PC-9 (cell line): Measurements from ENCODE around the gene NFATC4. TPM values are rescaled to one million over a fixed set of nuclear protein-coding genes. Genes with fewer than 3 reads are reported as not detected.
"Not testable (repeated sequence)": the region's sequence is repeated elsewhere in the genome, so short reads cannot be mapped to it uniquely, and the experiment has no call there.

Experiments
- BruUV-seq: library from RNA; stranded (reverse); fragments of 400-500 nt; replicated peaks from 2 replicates; lab custom pipeline; 2021; lab: Mats Ljungman, UMichigan
- CTCF ChIA-PET: fragments of 300-600 bp; sonication (Branson Sonifier 250); formaldehyde crosslinking; loops from one replicate; lab custom pipeline; 2022; ENCODE audit warnings: antibody characterized with exemption; lab: Charles Lee
- POLR2A ChIA-PET: fragments of 300-600 bp; sonication (Branson Sonifier 250); formaldehyde crosslinking; loops from one replicate; lab custom pipeline; 2022; ENCODE audit warnings: antibody characterized with exemption; ENCODE audit not compliant: unreplicated experiment; lab: Charles Lee
- DNase-seq, 2 experiments: peaks; one replicate each; pipeline versions ENCODE4 v3.0.0 to v3.0.0-alpha.2; 2015 to 2022; ENCODE audit warnings: mixed read lengths in 1 of 2
- H2AFZ ChIP-seq: fragments of 200-600 bp; sonication (generic); 2 replicates; pipeline ENCODE4 v1.8.1; 2017; ENCODE audit warnings: antibody characterized with exemption
- H3F3A ChIP-seq: fragments of 200-600 bp; sonication (generic); 2 replicates; pipeline ENCODE4 v1.8.1; 2017; ENCODE audit warnings: antibody characterized with exemption, mild to moderate bottlenecking, low read depth; ENCODE audit not compliant: insufficient read depth
- H3K27ac ChIP-seq: fragments of 200-600 bp; sonication (generic); 2 replicates; pipeline ENCODE4 v1.6.1; 2016; ENCODE audit warnings: mixed run types
- H3K27me3 ChIP-seq: fragments of 200-600 bp; sonication (generic); 2 replicates; pipeline ENCODE4 v1.6.1; 2016; ENCODE audit warnings: low read depth, mixed run types; ENCODE audit not compliant: insufficient read depth
- H3K36me3 ChIP-seq: fragments of 200-600 bp; sonication (generic); 2 replicates; pipeline ENCODE4 v1.6.1; 2016; ENCODE audit warnings: low read depth, mixed run types
- H3K4me1 ChIP-seq: fragments of 200-600 bp; sonication (generic); replicated peaks from 2 replicates; pipeline ENCODE4 v1.6.1; 2016; ENCODE audit warnings: mixed run types; ENCODE audit not compliant: insufficient read depth
- H3K4me2 ChIP-seq: fragments of 200-600 bp; sonication (generic); 2 replicates; pipeline ENCODE4 v1.6.1; 2017; ENCODE audit warnings: mixed run types
- H3K4me3 ChIP-seq: fragments of 200-600 bp; sonication (generic); 2 replicates; pipeline ENCODE4 v1.6.1; 2016; ENCODE audit warnings: mixed run types
- H3K79me2 ChIP-seq: fragments of 200-600 bp; sonication (generic); 2 replicates; pipeline ENCODE4 v1.6.1; 2017; ENCODE audit warnings: low read depth, mixed run types
- H3K9me2 ChIP-seq: fragments of 200-600 bp; sonication (generic); 2 replicates; pipeline ENCODE4 v1.8.1; 2017; ENCODE audit warnings: mild to moderate bottlenecking; ENCODE audit not compliant: insufficient read depth
- H3K9me3 ChIP-seq: fragments of 200-600 bp; sonication (generic); 2 replicates; pipeline ENCODE4 v1.8.1; 2016; ENCODE audit warnings: low read depth; ENCODE audit not compliant: insufficient read depth
- H4K20me1 ChIP-seq: fragments of 200-600 bp; sonication (generic); 2 replicates; pipeline ENCODE4 v1.8.1; 2017; ENCODE audit not compliant: insufficient read depth
- EZH2 ChIP-seq: fragments of 200-600 bp; sonication (generic); IDR thresholded peaks from 2 replicates; pipeline ENCODE4 v1.8.0; 2017; ENCODE audit warnings: antibody characterized with exemption, low read depth
- intact Hi-C: fragments of 100-400 bp; cut with micrococcal nuclease; formaldehyde crosslinking; loops from one replicate; pipeline ENCODE4 v1.10.0; 2022; ENCODE audit not compliant: unreplicated experiment
- total RNA-seq: library from RNA; stranded (reverse); gene quantifications from 2 replicates; pipeline ENCODE4 v1.2.3, GENCODE V29; 2021
- TF ChIP-seq, protein P1 (sequence below): fragments of 200-600 bp; sonication (generic); conservative IDR thresholded peaks from 2 replicates; pipeline ENCODE4 v1.6.1; 2017; ENCODE audit warnings: mixed run types, antibody characterized with exemption, mild to moderate bottlenecking, moderate library complexity

Gene NFATC4
- total RNA-seq, 1 experiment from 2014 or later, result 48.3 TPM

DNA sequence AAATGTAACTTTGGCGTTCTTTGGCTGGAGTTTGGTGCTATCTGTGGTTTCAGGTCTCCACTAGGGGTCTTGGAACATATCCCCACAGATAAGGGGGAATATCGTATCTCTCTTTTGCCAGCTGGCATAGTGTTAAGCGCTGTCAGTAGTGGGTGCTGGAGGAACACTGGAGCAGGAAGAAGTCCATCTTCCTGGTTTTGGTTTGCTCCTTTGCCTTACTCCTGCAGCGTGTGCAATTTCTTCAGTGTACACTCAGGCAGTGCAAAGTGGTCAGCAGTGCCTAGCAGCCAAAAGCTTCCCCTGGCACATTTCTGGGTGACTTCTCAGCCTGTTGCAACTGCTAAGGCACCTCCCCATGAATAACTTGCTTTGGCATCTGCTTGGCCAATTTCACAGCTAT is 16.5 kb upstream of the NFATC4 start:
- no TSS peak for BruUV-seq
- intact Hi-C loops, result no loop called here
- H4K20me1 ChIP-seq, result no peaks in the 10 kb centered on the region
- TF ChIP-seq EZH2, result no peak
- TF ChIP-seq, protein P1, sequence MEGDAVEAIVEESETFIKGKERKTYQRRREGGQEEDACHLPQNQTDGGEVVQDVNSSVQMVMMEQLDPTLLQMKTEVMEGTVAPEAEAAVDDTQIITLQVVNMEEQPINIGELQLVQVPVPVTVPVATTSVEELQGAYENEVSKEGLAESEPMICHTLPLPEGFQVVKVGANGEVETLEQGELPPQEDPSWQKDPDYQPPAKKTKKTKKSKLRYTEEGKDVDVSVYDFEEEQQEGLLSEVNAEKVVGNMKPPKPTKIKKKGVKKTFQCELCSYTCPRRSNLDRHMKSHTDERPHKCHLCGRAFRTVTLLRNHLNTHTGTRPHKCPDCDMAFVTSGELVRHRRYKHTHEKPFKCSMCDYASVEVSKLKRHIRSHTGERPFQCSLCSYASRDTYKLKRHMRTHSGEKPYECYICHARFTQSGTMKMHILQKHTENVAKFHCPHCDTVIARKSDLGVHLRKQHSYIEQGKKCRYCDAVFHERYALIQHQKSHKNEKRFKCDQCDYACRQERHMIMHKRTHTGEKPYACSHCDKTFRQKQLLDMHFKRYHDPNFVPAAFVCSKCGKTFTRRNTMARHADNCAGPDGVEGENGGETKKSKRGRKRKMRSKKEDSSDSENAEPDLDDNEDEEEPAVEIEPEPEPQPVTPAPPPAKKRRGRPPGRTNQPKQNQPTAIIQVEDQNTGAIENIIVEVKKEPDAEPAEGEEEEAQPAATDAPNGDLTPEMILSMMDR, result no peak
- no peaks in the 10 kb centered on the region for H3F3A ChIP-seq
- H3K27ac ChIP-seq, result no peak overlapping the region
- no peaks in the 10 kb centered on the region for H3K79me2 ChIP-seq
- peaks cover 18% of the 10 kb centered on the region; the same call in 1 of the 2 replicates for H3K4me1 ChIP-seq
- H2AFZ ChIP-seq, result no peak overlapping the region
- H3K4me2 ChIP-seq, result no peak overlapping the region
- CTCF ChIA-PET, result no interaction called here
- H3K4me3 ChIP-seq, result no peak overlapping the region
- no peaks in the 10 kb centered on the region for H3K36me3 ChIP-seq
- peak in 1 of 2 experiments; percentile 45 for DNase-seq
- no peaks in the 10 kb centered on the region for H3K27me3 ChIP-seq
- H3K9me3 ChIP-seq, result no peaks in the 10 kb centered on the region
- no peaks in the 10 kb centered on the region for H3K9me2 ChIP-seq
- POLR2A ChIA-PET, result no interaction called here

DNA sequence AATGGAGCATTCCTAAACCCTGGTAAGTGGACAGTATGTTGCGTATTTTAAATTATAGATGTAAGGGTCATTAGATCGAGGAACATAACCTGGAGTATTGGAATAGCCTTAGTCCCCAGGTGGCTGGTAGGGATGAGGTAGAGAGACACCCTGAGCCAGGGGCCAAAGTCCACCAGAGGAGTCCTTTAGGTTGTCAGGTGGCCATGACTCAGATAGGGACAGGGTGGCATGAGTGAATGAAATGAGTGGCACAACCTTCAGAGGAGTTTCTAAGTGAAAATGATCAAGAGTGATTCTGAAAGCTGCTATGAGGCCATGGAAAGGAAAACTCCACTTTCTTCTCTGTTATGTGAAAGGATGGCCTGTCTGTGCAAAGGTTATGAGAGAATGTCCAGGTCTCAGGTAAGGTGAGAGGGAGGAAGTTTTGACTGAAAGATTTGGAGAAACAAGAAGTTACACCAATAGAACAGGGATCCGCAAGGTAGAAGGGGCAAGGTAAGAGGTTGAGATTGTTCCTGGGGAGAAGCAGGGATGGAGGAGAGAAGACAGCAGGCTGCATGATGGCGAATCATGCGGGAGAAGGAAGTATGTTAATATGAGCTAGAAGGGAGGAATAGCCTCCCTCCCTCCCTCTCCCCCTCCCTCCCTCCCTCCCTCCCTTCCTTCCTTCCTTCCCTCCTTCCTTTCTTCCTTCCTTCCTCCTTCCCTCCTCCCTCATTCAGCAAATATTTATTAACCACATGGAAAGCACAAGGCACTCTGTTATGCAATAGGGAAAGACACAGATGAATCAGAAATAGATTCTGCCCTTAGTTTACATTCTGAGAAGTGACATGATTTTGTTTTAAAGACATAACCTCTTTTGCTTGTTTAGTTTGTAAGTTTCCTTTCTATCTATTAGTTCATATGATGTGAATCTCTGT is 14.2 kb upstream of the NFATC4 start:
- Histone ChIP-seq H3K4me1 (peaks cover 18% of the 10 kb centered on the region; the same call in 1 of the 2 replicates), H3K27ac (no peak overlapping the region; the same call in 1 of the 2 replicates), H3F3A (no peaks in the 10 kb centered on the region), H3K79me2 (no peaks in the 10 kb centered on the region), H3K4me3 (no peak overlapping the region), H4K20me1 (no peaks in the 10 kb centered on the region), H3K9me2 (no peaks in the 10 kb centered on the region), H3K27me3 (no peaks in the 10 kb centered on the region), H2AFZ (no peak overlapping the region), H3K9me3 (no peaks in the 10 kb centered on the region), H3K36me3 (no peaks in the 10 kb centered on the region), H3K4me2 (0 out of 2 replicates have a peak overlapping the region, but pooled peaks have one; percentile 15)
- peak in 1 of 2 experiments; percentile 34 for DNase-seq
- intact Hi-C loops, result no loop called here
- CTCF ChIA-PET, result no interaction called here
- POLR2A ChIA-PET, result no interaction called here
- no peak for TF ChIP-seq EZH2
- TF ChIP-seq, protein P1, result no peak
- no TSS peak for BruUV-seq

GRCh38 chr14:24354482-24354825 is 13.5 kb upstream of the NFATC4 start:
- H4K20me1 ChIP-seq, DNase-seq, H3K4me3 ChIP-seq, BruUV-seq, H3K36me3 ChIP-seq, POLR2A ChIA-PET, H3F3A ChIP-seq, CTCF ChIA-PET, H3K79me2 ChIP-seq, H3K27ac ChIP-seq, H2AFZ ChIP-seq, H3K27me3 ChIP-seq, intact Hi-C loops, H3K9me3 ChIP-seq, H3K9me2 ChIP-seq: not testable (repeated sequence)
- Histone ChIP-seq H3K4me2 (0 out of 2 replicates have a peak overlapping the region, but pooled peaks have one; percentile 15), H3K4me1 (peaks cover 18% of the 10 kb centered on the region; the same call in 1 of the 2 replicates)
